Measurements from ENCODE around the gene NOL12.
A peak's percentile ranks its signal among the peaks of the same experiment; 100 is the strongest.
"Not testable (repeated sequence)": the region's sequence is repeated elsewhere in the genome, so short reads cannot be mapped to it uniquely, and the experiment has no call there.

The NOL12 gene

GRCh38 chr22:37678372-37678771 lies 7.8 kb upstream of the NOL12 start:
- DNase-seq: no peak

GRCh38 chr22:37679670-37680069 lies 6.5 kb upstream of the NOL12 start:
- DNase-seq: no peak

GRCh38 chr22:37680191-37680851 lies 5.8 kb upstream of the NOL12 start:
- no peak for DNase-seq

GRCh38 chr22:37681001-37681424 lies 5.1 kb upstream of the NOL12 start:
- DNase-seq: no peak

GRCh38 chr22:37681556-37682049 lies 4.5 kb upstream of the NOL12 start:
- DNase-seq: peak in 39 of 58 donors; percentile 7 to 73 (median 38)

GRCh38 chr22:37684803-37685615 lies 1.1 kb upstream of the NOL12 start:
- DNase-seq: no peak

GRCh38 chr22:37690407-37690806 lies 4.3 kb downstream of the NOL12 start:
- no peak for DNase-seq

- DNase-seq: no peak
Observed at GRCh38 chr22:37690901-37691504, 4.9 kb downstream of the NOL12 start.

- no peak for DNase-seq
Observed at GRCh38 chr22:37692627-37693285, 6.6 kb downstream of the NOL12 start.

GRCh38 chr22:37694131-37694530 lies 8.0 kb downstream of the NOL12 start:
- DNase-seq: not testable (repeated sequence)

GRCh38 chr22:37696260-37696656 lies 10.1 kb downstream of the NOL12 start:
- DNase-seq: not testable (repeated sequence)

GRCh38 chr22:37696657-37697537 lies 10.8 kb downstream of the NOL12 start, which contains the start of gene TRIOBP:
TSS of gene TRIOBP (plus strand) at chr22:37697048. CDS start at chr22:37701366, 4,318 bp downstream.
- peak in 53 of 58 donors; percentile 15 to 92 (median 73) for DNase-seq

GRCh38 chr22:37697538-37697835 lies 11.3 kb downstream of the NOL12 start:
- DNase-seq: no peak

GRCh38 chr22:37701141-37701786 lies 15.1 kb downstream of the NOL12 start:
- peak in 8 of 58 donors; percentile 2 to 30 (median 6) for DNase-seq

GRCh38 chr22:37703906-37704305 lies 17.8 kb downstream of the NOL12 start:
- no peak for DNase-seq

GRCh38 chr22:37704645-37705044 lies 18.5 kb downstream of the NOL12 start:
- no peak for DNase-seq

- no peak for DNase-seq
Observed at GRCh38 chr22:37705205-37705604, 19.1 kb downstream of the NOL12 start.

GRCh38 chr22:37708580-37709444 lies 22.7 kb downstream of the NOL12 start:
- DNase-seq: peak in 6 of 58 donors; percentile 3 to 19 (median 6)

- DNase-seq: no peak
Observed at GRCh38 chr22:37709445-37709765, 23.3 kb downstream of the NOL12 start.

All from anterior cingulate cortex (tissue), 58 donors.